Upper lobe of left lung (tissue), 6 donors: ENCODE data around the gene TTC36. TPM values are rescaled to one million over a fixed set of nuclear protein-coding genes. Genes with fewer than 3 reads are reported as not detected.
"Not testable (repeated sequence)": the region's sequence is repeated elsewhere in the genome, so short reads cannot be mapped to it uniquely, and the experiment has no call there.

Source experiments
- ATAC-seq, 2 donors: fragments of 200-7000 bp; cut with Tn5 transposase; one replicate each; pipeline ENCODE4 v1.9.1; 2022; ENCODE audit warnings: mild to moderate bottlenecking in 2 of 2, moderate library complexity in 2 of 2; ENCODE audit not compliant: low FRiP score in 2 of 2
- DNase-seq, 2 donors: peaks; one replicate each; pipeline ENCODE4 v3.0.0-alpha.2; 2019 to 2020
- H3K27ac ChIP-seq, 4 donors: fragments of 200-600 bp; sonication (generic); one replicate each; pipeline ENCODE4 v1.5.1; 2016 to 2019
- H3K27me3 ChIP-seq, 4 donors: fragments of 200-600 bp; sonication (generic); one replicate each; pipeline ENCODE4 v1.5.1; 2017 to 2019
- H3K36me3 ChIP-seq, 4 donors: fragments of 200-600 bp; sonication (generic); one replicate each; pipeline ENCODE4 v1.5.1; 2016 to 2019
- H3K4me1 ChIP-seq, 4 donors: fragments of 200-600 bp; sonication (generic); one replicate each; pipeline ENCODE4 v1.5.1; 2018 to 2019
- H3K4me3 ChIP-seq, 4 donors: fragments of 200-600 bp; sonication (generic); one replicate each; pipeline ENCODE4 v1.5.1; 2017 to 2019; ENCODE audit warnings: mild to moderate bottlenecking in 2 of 4, moderate library complexity in 1 of 4
- H3K9me3 ChIP-seq, 4 donors: fragments of 200-600 bp; sonication (generic); one replicate each; pipeline ENCODE4 v1.5.1; 2018 to 2019
- CTCF ChIP-seq, 6 experiments: fragments of 450-650 bp in 4 of 6; fragments of 200-600 bp in 2 of 6; sonication (generic) in 2 of 6; IDR thresholded peaks; one replicate each; pipeline ENCODE4 v1.5.1; 2016 to 2019; ENCODE audit warnings: antibody characterized with exemption in 6 of 6
- EP300 ChIP-seq, 4 donors: sonication (generic); formaldehyde crosslinking; IDR thresholded peaks; one replicate each; pipeline ENCODE4 v1.5.1; 2017; ENCODE audit warnings: antibody characterized with exemption in 4 of 4, control low read depth in 2 of 4
- POLR2A ChIP-seq, 4 donors: fragments of 450-650 bp; IDR thresholded peaks; one replicate each; pipeline ENCODE4 v1.5.1; 2016 to 2017; ENCODE audit warnings: antibody characterized with exemption in 4 of 4, mild to moderate bottlenecking in 2 of 4
- POLR2AphosphoS5 ChIP-seq, 2 donors: sonication (generic); formaldehyde crosslinking; IDR thresholded peaks; one replicate each; pipeline ENCODE4 v1.5.1; 2017; ENCODE audit warnings: antibody characterized with exemption in 2 of 2
- WGBS, 2 donors: methylation state at CpG; one replicate each; pipeline ENCODE4 v1.1.5; 2017 to 2018; 5-methylcytosine and 5-hydroxymethylcytosine counted together
- total RNA-seq, 6 donors: library from RNA; depleted of rRNA in 4 of 6; stranded (reverse); fragments of >200 nt in 4 of 6; gene quantifications; one replicate each; pipeline versions ENCODE4 v1.1.0 to v1.2.1, GENCODE V29; 2016 to 2021
- donor health status: DM: no; HTN: no; CAD: no; lungs with moderate emphysema.
- donor health status: DM: no; HTN: yes; CAD: no; lungs with severe emphysema.

The TTC36 gene
- total RNA-seq: 1 to 10 TPM in 3 of 6 donors, under 1 TPM in 1, not detected in 2; 0.34 to 9.4 (median 1.5) TPM

GRCh38 chr11:118527109-118527508 is at the start of gene TTC36:
Gene TTC36 (plus strand): TSS chr11:118527474. CDS start chr11:118527495, 21 bp downstream.
- no peak within 1 kb of the TSS for H3K27ac ChIP-seq
- no peaks in the 10 kb centered on the region for H3K27me3 ChIP-seq
- H3K4me1 ChIP-seq: peaks cover 23 to 45% (median 29%) of the 10 kb centered on the region in 4 donors
- no peak for DNase-seq
- H3K9me3 ChIP-seq: no peaks in the 10 kb centered on the region
- peaks cover 10 to 33% (median 15%) of the 10 kb centered on the region in 4 donors for H3K36me3 ChIP-seq
- 37 to 54% methylated on average over 3 of the region's 3 CpGs for WGBS, 2 donors
- no peak for TF ChIP-seq EP300 (IDR thresholded peaks at IDR 0.05)
- no peak for TF ChIP-seq POLR2AphosphoS5 (IDR thresholded peaks at IDR 0.05)
- ATAC-seq: no peak
- no peak within 1 kb of the TSS for H3K4me3 ChIP-seq

- not testable (repeated sequence) for H3K4me1 ChIP-seq, H3K27me3 ChIP-seq, DNase-seq, H3K9me3 ChIP-seq, H3K27ac ChIP-seq, ATAC-seq, H3K4me3 ChIP-seq
- H3K36me3 ChIP-seq: peaks cover 44 to 100% (median 80%) of the 10 kb centered on the region in 4 donors
- WGBS, 2 donors: 96 to 100% methylated on average over 1 of the region's 1 CpG
These were observed 46.0 kb upstream of the TTC36 start for GRCh38 chr11:118481238-118481637.

GRCh38 chr11:118484405-118484804 is 42.9 kb upstream of the TTC36 start:
- Histone ChIP-seq H3K9me3 (no peaks in the 10 kb centered on the region), H3K4me3 (no peak overlapping the region), H3K4me1 (no peaks in the 10 kb centered on the region), H3K27ac (no peak overlapping the region), H3K27me3 (no peaks in the 10 kb centered on the region), H3K36me3 (peaks cover 32 to 87% (median 66%) of the 10 kb centered on the region in 4 donors)
- 95 to 96% methylated on average over 3 of the region's 3 CpGs for WGBS, 2 donors
- no peak for ATAC-seq
- DNase-seq: no peak
- TF ChIP-seq POLR2AphosphoS5 (IDR thresholded peaks at IDR 0.05): no peak
- TF ChIP-seq POLR2A (IDR thresholded peaks at IDR 0.05): no peak
- no peak for TF ChIP-seq EP300 (IDR thresholded peaks at IDR 0.05)
- TF ChIP-seq CTCF (IDR thresholded peaks at IDR 0.05): no peak

GRCh38 chr11:118485273-118485672 is 42.0 kb upstream of the TTC36 start:
- no peaks in the 10 kb centered on the region for H3K27me3 ChIP-seq
- no peak overlapping the region for H3K27ac ChIP-seq
- DNase-seq: no peak
- no peaks in the 10 kb centered on the region for H3K9me3 ChIP-seq
- no peaks in the 10 kb centered on the region for H3K4me1 ChIP-seq
- ATAC-seq: no peak
- H3K4me3 ChIP-seq: no peak overlapping the region
- H3K36me3 ChIP-seq: peaks cover 34 to 87% (median 69%) of the 10 kb centered on the region in 4 donors
- no peak for TF ChIP-seq POLR2A (IDR thresholded peaks at IDR 0.05)
- no peak for TF ChIP-seq POLR2AphosphoS5 (IDR thresholded peaks at IDR 0.05)
- no peak for TF ChIP-seq CTCF (IDR thresholded peaks at IDR 0.05)
- TF ChIP-seq EP300 (IDR thresholded peaks at IDR 0.05): no peak

- 24 to 26% methylated on average over 7 of the region's 7 CpGs for WGBS, 2 donors
- DNase-seq (peak in 1 of 2 donors; percentile 60), ATAC-seq (peak in 1 of 2 donors; percentile 83)
- H3K9me3 ChIP-seq: no peaks in the 10 kb centered on the region
- H3K4me1 ChIP-seq: no peaks in the 10 kb centered on the region
- no peak for TF ChIP-seq POLR2AphosphoS5 (IDR thresholded peaks at IDR 0.05)
- peak; percentile 48 to 77 (median 72) for TF ChIP-seq CTCF (IDR thresholded peaks at IDR 0.05)
- H3K27me3 ChIP-seq: no peaks in the 10 kb centered on the region
- no peak overlapping the region for H3K27ac ChIP-seq
- H3K36me3 ChIP-seq: peaks cover 31 to 87% (median 65%) of the 10 kb centered on the region in 4 donors
- H3K4me3 ChIP-seq: no peak overlapping the region
These were observed 38.7 kb upstream of the TTC36 start for GRCh38 chr11:118488480-118489109.

GRCh38 chr11:118491041-118491440 is 36.2 kb upstream of the TTC36 start:
- H3K9me3 ChIP-seq: no peaks in the 10 kb centered on the region
- no peaks in the 10 kb centered on the region for H3K27me3 ChIP-seq
- no peak for ATAC-seq
- DNase-seq: no peak
- no peaks in the 10 kb centered on the region for H3K4me1 ChIP-seq
- 83 to 91% methylated on average over 4 of the region's 4 CpGs for WGBS, 2 donors
- TF ChIP-seq CTCF (IDR thresholded peaks at IDR 0.05) (no peak), POLR2A (IDR thresholded peaks at IDR 0.05) (no peak), EP300 (IDR thresholded peaks at IDR 0.05) (no peak), POLR2AphosphoS5 (IDR thresholded peaks at IDR 0.05) (no peak)
- peaks cover 39 to 87% (median 64%) of the 10 kb centered on the region in 4 donors for H3K36me3 ChIP-seq
- H3K4me3 ChIP-seq: no peak overlapping the region
- no peak overlapping the region for H3K27ac ChIP-seq
